Measurements from ENCODE around the gene DUSP28. TPM values are rescaled to one million over a fixed set of nuclear protein-coding genes. Genes with fewer than 3 reads are reported as not detected.

Gene DUSP28
- total RNA-seq, 1 donor from 2014 or later, result 6.1 TPM

- no peaks in the 10 kb centered on the region for H3K9me3 Mint-ChIP-seq
- no peaks in the 10 kb centered on the region for H3K4me1 Mint-ChIP-seq
- no peak overlapping the region for H3K27ac Mint-ChIP-seq (ENCODE audit: unreplicated experiment)
- H3K36me3 Mint-ChIP-seq (ENCODE audit: low read depth), result no peaks in the 10 kb centered on the region
- TF ChIP-seq, protein P1, sequence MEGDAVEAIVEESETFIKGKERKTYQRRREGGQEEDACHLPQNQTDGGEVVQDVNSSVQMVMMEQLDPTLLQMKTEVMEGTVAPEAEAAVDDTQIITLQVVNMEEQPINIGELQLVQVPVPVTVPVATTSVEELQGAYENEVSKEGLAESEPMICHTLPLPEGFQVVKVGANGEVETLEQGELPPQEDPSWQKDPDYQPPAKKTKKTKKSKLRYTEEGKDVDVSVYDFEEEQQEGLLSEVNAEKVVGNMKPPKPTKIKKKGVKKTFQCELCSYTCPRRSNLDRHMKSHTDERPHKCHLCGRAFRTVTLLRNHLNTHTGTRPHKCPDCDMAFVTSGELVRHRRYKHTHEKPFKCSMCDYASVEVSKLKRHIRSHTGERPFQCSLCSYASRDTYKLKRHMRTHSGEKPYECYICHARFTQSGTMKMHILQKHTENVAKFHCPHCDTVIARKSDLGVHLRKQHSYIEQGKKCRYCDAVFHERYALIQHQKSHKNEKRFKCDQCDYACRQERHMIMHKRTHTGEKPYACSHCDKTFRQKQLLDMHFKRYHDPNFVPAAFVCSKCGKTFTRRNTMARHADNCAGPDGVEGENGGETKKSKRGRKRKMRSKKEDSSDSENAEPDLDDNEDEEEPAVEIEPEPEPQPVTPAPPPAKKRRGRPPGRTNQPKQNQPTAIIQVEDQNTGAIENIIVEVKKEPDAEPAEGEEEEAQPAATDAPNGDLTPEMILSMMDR (conservative IDR thresholded peaks at IDR 0.05), result no peak
- no peaks in the 10 kb centered on the region for H3K27me3 Mint-ChIP-seq (ENCODE audit: low read depth)
- DNase-seq (ENCODE audit: low read depth, low spot score), result no peak
- no peak overlapping the region for H3K4me3 Mint-ChIP-seq
Measured at GRCh38 chr2:240599141-240599583, 39.0 kb downstream of the DUSP28 start.

DNA sequence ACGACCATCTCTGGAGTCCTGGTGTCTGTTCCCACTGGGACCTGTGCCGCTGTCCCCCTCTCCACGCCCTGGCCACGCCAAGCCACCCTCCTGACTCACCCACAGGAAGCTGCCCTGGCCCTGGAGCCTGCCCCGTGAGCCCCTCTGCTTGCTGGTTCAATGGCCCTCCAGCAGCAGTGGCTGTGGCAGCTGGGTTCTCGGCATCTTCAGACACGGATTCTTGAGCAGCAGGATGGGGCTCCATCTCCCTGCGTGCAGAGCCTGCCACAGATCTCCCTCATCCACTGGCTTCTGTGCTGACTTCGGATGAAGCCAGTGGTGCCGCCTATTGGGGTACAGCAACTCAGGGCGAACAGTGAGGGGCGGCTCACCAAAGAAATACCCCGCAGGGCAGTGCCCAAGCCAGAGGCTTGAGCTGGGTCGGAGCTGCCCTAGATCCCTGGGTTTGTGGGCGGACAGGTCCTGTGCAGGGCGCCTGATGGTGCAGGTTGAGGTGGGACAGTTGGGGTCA, 40.3 kb downstream of the DUSP28 start:
- Mint-ChIP-seq H3K27ac (ENCODE audit: unreplicated experiment) (no peak overlapping the region), H3K36me3 (ENCODE audit: low read depth) (no peaks in the 10 kb centered on the region), H3K27me3 (ENCODE audit: low read depth) (no peaks in the 10 kb centered on the region), H3K4me3 (no peak overlapping the region), H3K4me1 (peaks cover 7% of the 10 kb centered on the region), H3K9me3 (no peaks in the 10 kb centered on the region)
- TF ChIP-seq, protein P1 (conservative IDR thresholded peaks at IDR 0.05), result no peak
- no peak for DNase-seq (ENCODE audit: low read depth, low spot score)

- no peaks in the 10 kb centered on the region for H3K36me3 Mint-ChIP-seq (ENCODE audit: low read depth)
- peaks cover 7% of the 10 kb centered on the region for H3K4me1 Mint-ChIP-seq
- H3K9me3 Mint-ChIP-seq, result no peaks in the 10 kb centered on the region
- no peak overlapping the region for H3K4me3 Mint-ChIP-seq
- no peak overlapping the region for H3K27ac Mint-ChIP-seq (ENCODE audit: unreplicated experiment)
- DNase-seq (ENCODE audit: low read depth, low spot score), result no peak
- no peaks in the 10 kb centered on the region for H3K27me3 Mint-ChIP-seq (ENCODE audit: low read depth)
- TF ChIP-seq, protein P1 (conservative IDR thresholded peaks at IDR 0.05), result no peak
Measured at GRCh38 chr2:240601061-240601830, 41.1 kb downstream of the DUSP28 start.

DNA sequence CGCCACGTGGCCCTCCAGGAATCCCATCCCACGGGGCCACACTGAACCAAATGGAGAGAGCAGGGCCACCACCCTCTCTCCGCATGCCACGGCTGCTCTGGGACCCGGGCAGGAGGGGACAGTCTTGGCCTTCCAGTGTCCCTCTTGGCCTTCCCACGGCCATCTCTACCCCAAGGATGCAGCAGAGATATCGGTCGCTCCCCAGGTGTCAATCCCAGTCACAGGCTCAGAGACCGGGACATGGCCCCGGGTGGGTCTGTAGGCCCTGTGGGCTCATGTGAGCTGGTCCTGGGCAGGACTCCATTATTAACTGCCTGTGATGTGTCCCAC, 41.6 kb downstream of the DUSP28 start:
- Mint-ChIP-seq H3K4me3 (no peak overlapping the region), H3K36me3 (ENCODE audit: low read depth) (no peaks in the 10 kb centered on the region), H3K9me3 (no peaks in the 10 kb centered on the region), H3K27ac (ENCODE audit: unreplicated experiment) (no peak overlapping the region), H3K4me1 (peaks cover 7% of the 10 kb centered on the region), H3K27me3 (ENCODE audit: low read depth) (no peaks in the 10 kb centered on the region)
- TF ChIP-seq, protein P1 (conservative IDR thresholded peaks at IDR 0.05), result no peak
- no peak for DNase-seq (ENCODE audit: low read depth, low spot score)

DNA sequence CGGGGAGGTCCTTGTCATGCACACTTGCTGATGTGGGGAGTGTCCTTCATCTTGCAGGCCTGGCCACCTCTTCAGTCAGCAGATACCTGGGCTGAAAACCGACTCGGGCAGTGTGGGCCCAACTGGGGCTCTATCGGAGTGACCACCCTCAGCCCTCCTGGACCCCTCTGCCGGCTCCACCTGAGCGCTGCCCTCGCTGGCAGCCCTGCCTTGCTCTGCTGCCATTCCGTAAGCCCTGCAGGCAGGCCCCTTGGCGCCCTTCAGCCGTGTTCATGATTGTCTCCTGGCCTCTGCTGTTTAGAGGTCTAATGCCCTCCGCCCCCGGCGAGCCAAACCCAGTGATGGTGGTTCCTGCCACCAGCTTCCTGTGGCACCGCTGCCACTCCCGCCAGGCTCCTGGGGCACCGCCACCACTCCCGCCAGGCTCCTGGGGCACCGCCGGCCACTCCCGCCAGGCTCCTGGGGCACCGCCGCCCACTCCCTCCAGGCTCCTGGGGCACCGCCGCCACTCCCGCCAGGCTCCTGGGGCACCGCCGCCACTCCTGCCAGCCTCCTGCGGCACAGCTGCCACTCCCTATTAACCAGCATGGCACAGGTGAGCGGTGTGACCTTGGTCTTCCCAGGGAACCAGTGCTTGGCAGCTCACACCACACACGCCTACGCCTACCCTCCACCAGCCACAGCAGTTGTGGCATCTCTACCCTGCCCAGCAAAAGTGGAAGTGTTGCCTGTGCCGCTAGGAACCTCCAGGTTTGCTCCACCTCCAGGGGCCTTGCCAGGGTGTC, 42.3 kb downstream of the DUSP28 start:
- Mint-ChIP-seq H3K4me1 (peaks cover 7% of the 10 kb centered on the region), H3K36me3 (ENCODE audit: low read depth) (no peaks in the 10 kb centered on the region), H3K27me3 (ENCODE audit: low read depth) (no peaks in the 10 kb centered on the region), H3K9me3 (no peaks in the 10 kb centered on the region), H3K27ac (ENCODE audit: unreplicated experiment) (no peak overlapping the region), H3K4me3 (no peak overlapping the region)
- TF ChIP-seq, protein P1 (conservative IDR thresholded peaks at IDR 0.05), result no peak
- DNase-seq (ENCODE audit: low read depth, low spot score), result no peak

Data from neural crest cell (in vitro differentiated cells).